OCI-LY1 (cell line): ENCODE data around the gene PIGN.

Experiments
- H2AFZ ChIP-seq: fragments of 200-600 bp; sonication (generic), shearing (Covaris generic); 2 replicates; pipeline ENCODE4 v1.6.0; 2014; ENCODE audit warnings: antibody characterized with exemption, mild to moderate bottlenecking, low read length
- H3F3A ChIP-seq: fragments of 200-600 bp; sonication (generic), shearing (Covaris generic); 2 replicates; pipeline ENCODE4 v1.6.0; 2014; ENCODE audit warnings: mild to moderate bottlenecking, antibody characterized with exemption, low read length, moderate library complexity; ENCODE audit not compliant: insufficient read depth
- H3K27ac ChIP-seq: fragments of 200-600 bp; sonication (generic); 2 replicates; pipeline ENCODE4 v1.5.1; 2014; ENCODE audit warnings: low read length, mixed run types, mild to moderate bottlenecking, low read depth; ENCODE audit not compliant: poor library complexity, severe bottlenecking
- H3K27me3 ChIP-seq: fragments of 200-600 bp; sonication (generic); 2 replicates; pipeline ENCODE4 v1.6.0; 2014; ENCODE audit warnings: antibody characterized with exemption, mild to moderate bottlenecking, low read length, moderate library complexity; ENCODE audit not compliant: insufficient read depth
- H3K36me3 ChIP-seq: fragments of 200-600 bp; sonication (generic); 2 replicates; pipeline ENCODE4 v1.6.1; 2014; ENCODE audit warnings: mild to moderate bottlenecking, antibody characterized with exemption, low read length, moderate library complexity, mixed read lengths; ENCODE audit not compliant: insufficient read depth
- H3K4me1 ChIP-seq: fragments of 200-600 bp; sonication (generic); 2 replicates; pipeline ENCODE4 v1.5.1; 2014; ENCODE audit warnings: mild to moderate bottlenecking, low read length, moderate library complexity; ENCODE audit not compliant: insufficient read depth, severe bottlenecking
- H3K4me2 ChIP-seq: fragments of 200-600 bp; sonication (generic), shearing (Covaris generic); 2 replicates; pipeline ENCODE4 v1.6.1; 2014; ENCODE audit warnings: low read length
- H3K4me3 ChIP-seq: fragments of 200-600 bp; sonication (generic); 2 replicates; pipeline ENCODE4 v1.5.1; 2014; ENCODE audit warnings: low read length, low read depth, mild to moderate bottlenecking, mixed read lengths; ENCODE audit not compliant: poor library complexity, severe bottlenecking
- H3K79me2 ChIP-seq: fragments of 200-600 bp; shearing (Covaris generic); 2 replicates; pipeline ENCODE4 v1.6.1; 2016; ENCODE audit warnings: mixed run types, low read length, mixed read lengths; ENCODE audit not compliant: insufficient read depth
- H3K9ac ChIP-seq: fragments of 200-600 bp; sonication (generic), shearing (Covaris generic); 2 replicates; pipeline ENCODE4 v1.6.1; 2014; ENCODE audit warnings: mild to moderate bottlenecking, low read length, mixed read lengths
- H3K9me2 ChIP-seq: fragments of 200-600 bp; sonication (generic), shearing (Covaris generic); 2 replicates; pipeline ENCODE4 v1.6.1; 2014; ENCODE audit warnings: low read depth, mild to moderate bottlenecking, low read length, mixed read lengths
- H3K9me3 ChIP-seq: fragments of 200-600 bp; shearing (Covaris generic); 2 replicates; pipeline ENCODE4 v1.6.1; 2014; ENCODE audit warnings: low read length, mixed read lengths
- H4K20me1 ChIP-seq: fragments of 200-600 bp; sonication (generic), shearing (Covaris generic); 2 replicates; pipeline ENCODE4 v1.6.0; 2016; ENCODE audit warnings: mild to moderate bottlenecking, low read length; ENCODE audit not compliant: insufficient read depth
- EZH2 ChIP-seq: fragments of 200-600 bp; sonication (generic), shearing (Covaris generic); IDR thresholded peaks from 2 replicates; pipeline ENCODE4 v1.8.0; 2017; ENCODE audit warnings: borderline replicate concordance, mixed run types, mild to moderate bottlenecking, antibody characterized with exemption, low read length, moderate library complexity, mixed read lengths
- TF ChIP-seq, protein P1 (sequence below): fragments of 200-600 bp; sonication (generic), shearing (Covaris generic); IDR thresholded peaks from 2 replicates; pipeline ENCODE4 v1.5.1; 2017; ENCODE audit warnings: mild to moderate bottlenecking, antibody characterized with exemption, low read length, moderate library complexity, mixed read lengths

The PIGN gene

GRCh38 chr18:62009521-62009920, 177.3 kb downstream of the PIGN start:
- no peaks in the 10 kb centered on the region for H3K36me3 ChIP-seq
- H3K4me2 ChIP-seq, result no peak overlapping the region
- no peaks in the 10 kb centered on the region for H3K79me2 ChIP-seq
- H3K4me3 ChIP-seq, result no peak overlapping the region
- H3K27ac ChIP-seq, result no peak overlapping the region
- no peak overlapping the region for H2AFZ ChIP-seq
- H4K20me1 ChIP-seq, result no peaks in the 10 kb centered on the region
- H3K9ac ChIP-seq, result no peak overlapping the region
- no peaks in the 10 kb centered on the region for H3K4me1 ChIP-seq
- no peaks in the 10 kb centered on the region for H3K27me3 ChIP-seq
- H3K9me2 ChIP-seq, result no peaks in the 10 kb centered on the region
- TF ChIP-seq, protein P1, sequence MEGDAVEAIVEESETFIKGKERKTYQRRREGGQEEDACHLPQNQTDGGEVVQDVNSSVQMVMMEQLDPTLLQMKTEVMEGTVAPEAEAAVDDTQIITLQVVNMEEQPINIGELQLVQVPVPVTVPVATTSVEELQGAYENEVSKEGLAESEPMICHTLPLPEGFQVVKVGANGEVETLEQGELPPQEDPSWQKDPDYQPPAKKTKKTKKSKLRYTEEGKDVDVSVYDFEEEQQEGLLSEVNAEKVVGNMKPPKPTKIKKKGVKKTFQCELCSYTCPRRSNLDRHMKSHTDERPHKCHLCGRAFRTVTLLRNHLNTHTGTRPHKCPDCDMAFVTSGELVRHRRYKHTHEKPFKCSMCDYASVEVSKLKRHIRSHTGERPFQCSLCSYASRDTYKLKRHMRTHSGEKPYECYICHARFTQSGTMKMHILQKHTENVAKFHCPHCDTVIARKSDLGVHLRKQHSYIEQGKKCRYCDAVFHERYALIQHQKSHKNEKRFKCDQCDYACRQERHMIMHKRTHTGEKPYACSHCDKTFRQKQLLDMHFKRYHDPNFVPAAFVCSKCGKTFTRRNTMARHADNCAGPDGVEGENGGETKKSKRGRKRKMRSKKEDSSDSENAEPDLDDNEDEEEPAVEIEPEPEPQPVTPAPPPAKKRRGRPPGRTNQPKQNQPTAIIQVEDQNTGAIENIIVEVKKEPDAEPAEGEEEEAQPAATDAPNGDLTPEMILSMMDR, result no peak
- TF ChIP-seq EZH2, result no peak
- no peaks in the 10 kb centered on the region for H3F3A ChIP-seq
- no peaks in the 10 kb centered on the region for H3K9me3 ChIP-seq

DNA sequence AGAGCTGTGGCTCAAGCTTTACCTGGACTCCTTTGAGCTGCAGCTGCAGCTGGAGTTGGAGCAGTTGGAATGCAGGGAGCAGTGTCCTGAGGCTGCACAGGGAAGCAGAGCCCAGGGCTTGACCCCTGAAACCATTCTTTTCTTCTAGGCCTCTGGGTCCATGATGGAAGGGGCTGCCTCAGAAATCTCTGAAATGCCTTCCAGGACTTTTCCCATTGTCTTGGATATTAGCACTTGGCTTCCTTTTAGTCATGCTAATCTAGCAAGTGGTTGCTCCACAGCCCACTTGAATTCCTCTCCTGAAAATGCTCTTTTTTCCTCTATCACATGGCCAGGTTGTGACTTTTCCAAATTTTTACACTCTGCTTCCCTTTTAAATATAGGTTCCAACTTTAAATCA, 185.5 kb downstream of the PIGN start:
- Histone ChIP-seq H3K36me3 (no peaks in the 10 kb centered on the region), H3K9me3 (no peaks in the 10 kb centered on the region), H3K27ac (no peak overlapping the region), H3K4me3 (no peak overlapping the region), H2AFZ (no peak overlapping the region), H3K4me1 (no peaks in the 10 kb centered on the region), H4K20me1 (no peaks in the 10 kb centered on the region), H3K79me2 (no peaks in the 10 kb centered on the region; the same call in 1 of the 2 replicates), H3K27me3 (no peaks in the 10 kb centered on the region), H3K9ac (no peak overlapping the region), H3K9me2 (no peaks in the 10 kb centered on the region), H3K4me2 (no peak overlapping the region), H3F3A (no peaks in the 10 kb centered on the region)
- no peak for TF ChIP-seq EZH2
- TF ChIP-seq, protein P1, result no peak

GRCh38 chr18:61998957-61999356, 187.9 kb downstream of the PIGN start:
- H3F3A ChIP-seq, result no peaks in the 10 kb centered on the region
- no peak overlapping the region for H3K4me2 ChIP-seq
- no peaks in the 10 kb centered on the region; the same call in 1 of the 2 replicates for H3K79me2 ChIP-seq
- no peaks in the 10 kb centered on the region for H3K27me3 ChIP-seq
- no peaks in the 10 kb centered on the region for H3K9me3 ChIP-seq
- no peaks in the 10 kb centered on the region for H4K20me1 ChIP-seq
- no peak overlapping the region for H3K4me3 ChIP-seq
- no peak overlapping the region for H3K9ac ChIP-seq
- H3K36me3 ChIP-seq, result no peaks in the 10 kb centered on the region
- H3K9me2 ChIP-seq, result no peaks in the 10 kb centered on the region
- TF ChIP-seq EZH2, result no peak
- TF ChIP-seq, protein P1, result no peak
- H2AFZ ChIP-seq, result no peak overlapping the region
- H3K4me1 ChIP-seq, result no peaks in the 10 kb centered on the region
- H3K27ac ChIP-seq, result no peak overlapping the region
